LHCN-M2 (cell line): Measurements from ENCODE around the gene SLAMF9. TPM values are rescaled to one million over a fixed set of nuclear protein-coding genes. Genes with fewer than 3 reads are reported as not detected.

Experiments used
- DNase-seq: peaks from one replicate; pipeline ENCODE4 v3.0.0-alpha.2; 2012; ENCODE audit warnings: low read depth
- polyA plus RNA-seq: library from polyadenylated mRNA; unstranded; fragments of >200 nt; gene quantifications from one replicate; pipeline ENCODE4 v1.2.1, GENCODE V29; 2012; ENCODE audit warnings: missing spikeins
- total RNA-seq: library from RNA; depleted of rRNA; stranded (reverse); fragments of >200 nt; gene quantifications from 2 replicates; pipeline ENCODE4 v1.2.3, GENCODE V29; 2014; rRNA removed

Gene SLAMF9
- total RNA-seq, result not detected in 2 replicates
- 0.10 TPM for polyA plus RNA-seq

- DNase-seq, result no peak
Measured at GRCh38 chr1:159953536-159954515, at the start of gene SLAMF9. SLAMF9 (minus strand) TSS chr1:159954237; CDS start chr1:159954137, 100 bp downstream.

GRCh38 chr1:160001440-160001839, 47.4 kb upstream of the SLAMF9 start:
- DNase-seq, result no peak

GRCh38 chr1:159999204-159999603, 45.2 kb upstream of the SLAMF9 start:
- DNase-seq, result no peak

GRCh38 chr1:159996653-159997052, 42.6 kb upstream of the SLAMF9 start:
- peak; percentile 68 for DNase-seq

GRCh38 chr1:159994896-159995295, 40.9 kb upstream of the SLAMF9 start:
- no peak for DNase-seq

- no peak for DNase-seq
Measured at GRCh38 chr1:159993911-159994310, 39.9 kb upstream of the SLAMF9 start.

GRCh38 chr1:159992161-159992560, 38.1 kb upstream of the SLAMF9 start:
- DNase-seq, result no peak

- peak; percentile 36 for DNase-seq
Measured at GRCh38 chr1:159991513-159991912, 37.5 kb upstream of the SLAMF9 start.

- DNase-seq, result no peak
Measured at GRCh38 chr1:159990005-159990404, 36.0 kb upstream of the SLAMF9 start.

GRCh38 chr1:159989581-159989980, 35.5 kb upstream of the SLAMF9 start:
- DNase-seq, result no peak

GRCh38 chr1:159988006-159988405, 34.0 kb upstream of the SLAMF9 start:
- no peak for DNase-seq

GRCh38 chr1:159987186-159987585, 33.1 kb upstream of the SLAMF9 start:
- DNase-seq, result no peak

- DNase-seq, result no peak
Measured at GRCh38 chr1:159986531-159986930, 32.5 kb upstream of the SLAMF9 start.

GRCh38 chr1:159986093-159986492, 32.1 kb upstream of the SLAMF9 start:
- DNase-seq, result no peak

GRCh38 chr1:159985473-159985872, 31.4 kb upstream of the SLAMF9 start:
- DNase-seq, result no peak

GRCh38 chr1:159983681-159984080, 29.6 kb upstream of the SLAMF9 start:
- DNase-seq, result no peak

GRCh38 chr1:159982280-159982679, 28.2 kb upstream of the SLAMF9 start:
- DNase-seq, result no peak

GRCh38 chr1:159981351-159982055, 27.5 kb upstream of the SLAMF9 start:
- DNase-seq, result no peak

GRCh38 chr1:159980786-159981185, 26.7 kb upstream of the SLAMF9 start:
- DNase-seq, result no peak

GRCh38 chr1:159980076-159980475, 26.0 kb upstream of the SLAMF9 start:
- DNase-seq, result no peak

GRCh38 chr1:159979257-159979656, 25.2 kb upstream of the SLAMF9 start:
- DNase-seq, result no peak

GRCh38 chr1:159978107-159978398, 24.0 kb upstream of the SLAMF9 start:
- no peak for DNase-seq
